Measurements from ENCODE around the gene LRRC49. TPM values are rescaled to one million over a fixed set of nuclear protein-coding genes. Genes with fewer than 3 reads are reported as not detected.

Gene LRRC49
- total RNA-seq, 1 experiment from 2014 or later: 8.3 TPM

- TF ChIP-seq CTCF (conservative IDR thresholded peaks at IDR 0.05): no peak
- H3K56ac ChIP-seq (ENCODE audit: insufficient read length, low read depth, low read length): no peak overlapping the region
- no peak overlapping the region for H2BK120ac ChIP-seq (ENCODE audit: low read depth, low read length, poor library complexity, severe bottlenecking)
- no peak overlapping the region for H3K9ac ChIP-seq (ENCODE audit: extremely low read depth, insufficient read length, low read length)
- H2AK5ac ChIP-seq (ENCODE audit: insufficient read length, low read length): no peak overlapping the region
- no peak overlapping the region for H3T11ph ChIP-seq (ENCODE audit: low read length)
- no peak overlapping the region for H2BK20ac ChIP-seq (ENCODE audit: low read depth, low read length, poor library complexity, severe bottlenecking)
- H3K4me1 Mint-ChIP-seq: no peaks in the 10 kb centered on the region
- H2AFZ ChIP-seq (ENCODE audit: low read length): no peak overlapping the region
- H3K14ac ChIP-seq (ENCODE audit: insufficient read depth, low read length): no peak overlapping the region
- H3K18ac ChIP-seq (ENCODE audit: insufficient read length, low read depth, low read length): no peak overlapping the region
- no peaks in the 10 kb centered on the region for H3K27me3 Mint-ChIP-seq (ENCODE audit: low read depth)
- no peak overlapping the region for H4K91ac ChIP-seq (ENCODE audit: insufficient read length, low read depth, low read length)
- no peak overlapping the region for H2BK12ac ChIP-seq (ENCODE audit: insufficient read length, low read depth, low read length)
- H3K23ac ChIP-seq (ENCODE audit: insufficient read length, low read depth, low read length): no peak overlapping the region
- no peak overlapping the region for H4K8ac ChIP-seq (replicated peaks; ENCODE audit: insufficient read length, low read depth, low read length)
- H4K20me1 ChIP-seq (ENCODE audit: control insufficient read depth, insufficient read depth, insufficient read length): no peaks in the 10 kb centered on the region
- no peak overlapping the region for H2BK5ac ChIP-seq (ENCODE audit: insufficient read length, low read length)
- H3K4me1 ChIP-seq (ENCODE audit: insufficient read depth, low read length): no peaks in the 10 kb centered on the region
- H3K27ac Mint-ChIP-seq: no peak overlapping the region
- H3K79me2 ChIP-seq (ENCODE audit: insufficient read depth, low read length): no peaks in the 10 kb centered on the region
- H3K23me2 ChIP-seq (ENCODE audit: insufficient read length, low read depth, low read length, poor library complexity, severe bottlenecking): no peaks in the 10 kb centered on the region
- H3K27ac ChIP-seq (ENCODE audit: insufficient read length, low read depth, low read length): no peak overlapping the region
- H3K9me3 ChIP-seq (ENCODE audit: control insufficient read depth, low read depth, low read length): no peaks in the 10 kb centered on the region
- peaks cover 11 to 15% of the 10 kb centered on the region in 2 experiments for H3K9me3 Mint-ChIP-seq
- H3K4ac ChIP-seq (ENCODE audit: low read depth, low read length): no peak overlapping the region
- WGBS (ENCODE audit: extremely low coverage, insufficient read length, low lambda C conversion rate): no CpG with 5 or more reads among the region's 1 CpG
- DNase-seq: no peak
- H2BK15ac ChIP-seq (ENCODE audit: low read depth, low read length): no peak overlapping the region
- no peak overlapping the region for H3K4me2 ChIP-seq (ENCODE audit: insufficient read depth, insufficient read length, low read length)
- no peak overlapping the region for H4K5ac ChIP-seq (ENCODE audit: insufficient read length, low read depth, low read length)
- no peaks in the 10 kb centered on the region for H3K79me1 ChIP-seq (ENCODE audit: insufficient read depth, low read depth, low read length, poor library complexity, severe bottlenecking)
- H3K36me3 Mint-ChIP-seq (ENCODE audit: insufficient read depth in 1 of 3, low read depth in 3 of 3): no peaks in the 10 kb centered on the region; a peak in 3 of 7 replicates
- no peak overlapping the region for H3K4me3 Mint-ChIP-seq
- H3K27me3 ChIP-seq (ENCODE audit: insufficient read depth, low read length): no peaks in the 10 kb centered on the region
Measured at GRCh38 chr15:70954171-70954570, 61.5 kb downstream of the LRRC49 start.
